ENCODE data around the gene NEU2.
A peak's percentile ranks its signal among the peaks of the same experiment; 100 is the strongest.
"Not testable (repeated sequence)": the region's sequence is repeated elsewhere in the genome, so short reads cannot be mapped to it uniquely, and the experiment has no call there.

The NEU2 gene

GRCh38 chr2:233055362-233055761 is 22.9 kb downstream of the NEU2 start:
- DNase-seq: no peak

- DNase-seq: no peak
Measured at GRCh38 chr2:233056961-233057605, 24.6 kb downstream of the NEU2 start.

GRCh38 chr2:233058717-233059546 is 26.5 kb downstream of the NEU2 start:
- DNase-seq: no peak

- DNase-seq: no peak
Measured at GRCh38 chr2:233059547-233059796, 27.0 kb downstream of the NEU2 start.

GRCh38 chr2:233059797-233060500 is 27.5 kb downstream of the NEU2 start, which contains the start of gene INPP5D:
Gene INPP5D, plus strand, starts transcription at chr2:233060342. Its CDS starts 137 bp downstream, at chr2:233060479.
- DNase-seq: peak in 5 of 56 donors; percentile 29 to 48 (median 41)

GRCh38 chr2:233060501-233060979 is 28.1 kb downstream of the NEU2 start:
- no peak for DNase-seq

- no peak for DNase-seq
Measured at GRCh38 chr2:233060980-233061590, 28.6 kb downstream of the NEU2 start.

- peak in 2 of 56 donors; percentile 24 to 26 for DNase-seq
Measured at GRCh38 chr2:233061591-233062450, 29.3 kb downstream of the NEU2 start.

- DNase-seq: no peak
Measured at GRCh38 chr2:233062451-233062850, 30.0 kb downstream of the NEU2 start.

GRCh38 chr2:233062946-233063268 is 30.4 kb downstream of the NEU2 start:
- DNase-seq: no peak

- DNase-seq: no peak
Measured at GRCh38 chr2:233063269-233063975, 30.9 kb downstream of the NEU2 start.

- peak in 1 of 56 donors; percentile 17 for DNase-seq
Measured at GRCh38 chr2:233063976-233064411, 31.5 kb downstream of the NEU2 start.

- no peak for DNase-seq
Measured at GRCh38 chr2:233064530-233065199, 32.2 kb downstream of the NEU2 start.

- not testable (repeated sequence) for DNase-seq
Measured at GRCh38 chr2:233065200-233065589, 32.7 kb downstream of the NEU2 start.

GRCh38 chr2:233065954-233066470 is 33.5 kb downstream of the NEU2 start:
- no peak for DNase-seq

- DNase-seq: no peak
Measured at GRCh38 chr2:233068762-233069418, 36.4 kb downstream of the NEU2 start.

GRCh38 chr2:233072838-233073237 is 40.4 kb downstream of the NEU2 start:
- no peak for DNase-seq

GRCh38 chr2:233074106-233074505 is 41.6 kb downstream of the NEU2 start:
- no peak for DNase-seq
